Peyer's patch (tissue), 4 donors: ENCODE data around the gene ZNRF1.

Source experiments
- CTCF ChIP-seq, 6 experiments: fragments of 450-650 bp in 4 of 6; fragments of 200-600 bp in 2 of 6; sonication (generic) in 1 of 6; IDR thresholded peaks; one replicate each; pipeline ENCODE4 v1.5.1; 2017 to 2019; ENCODE audit warnings: antibody characterized with exemption in 6 of 6, mild to moderate bottlenecking in 3 of 6, moderate library complexity in 1 of 6
- POLR2A ChIP-seq, 2 donors: fragments of 450-650 bp; IDR thresholded peaks; one replicate each; pipeline ENCODE4 v1.5.1; 2017; ENCODE audit warnings: antibody characterized with exemption in 2 of 2, mild to moderate bottlenecking in 2 of 2, moderate library complexity in 2 of 2

GRCh38 chr16:74987027-74987681, 11.7 kb upstream of the ZNRF1 start:
- no peak for TF ChIP-seq CTCF (IDR thresholded peaks at IDR 0.05)
- TF ChIP-seq POLR2A (IDR thresholded peaks at IDR 0.05): no peak
